RWPE2 (cell line): ENCODE data around the gene IDE.
"Not testable (repeated sequence)": the region's sequence is repeated elsewhere in the genome, so short reads cannot be mapped to it uniquely, and the experiment has no call there.

Experiments
- ATAC-seq: fragments of 200-7000 bp; cut with Tn5 transposase; 3 replicates; pipeline ENCODE4 v1.9.1; 2021; ENCODE audit warnings: low read depth
- DNase-seq: peaks from one replicate; pipeline ENCODE4 v3.0.0-alpha.2; 2020; ENCODE audit warnings: low spot score
- H3K27ac ChIP-seq: fragments of 450-650 bp; 2 replicates; pipeline ENCODE4 v1.5.1; 2017; ENCODE audit warnings: mild to moderate bottlenecking; ENCODE audit not compliant: poor library complexity, severe bottlenecking
- H3K27me3 ChIP-seq: fragments of 250-450 bp; sonication (Bioruptor Pico); 2 replicates; pipeline ENCODE4 v1.5.1; 2021; ENCODE audit warnings: mild to moderate bottlenecking, moderate library complexity; ENCODE audit not compliant: insufficient read depth, poor library complexity, severe bottlenecking
- H3K36me3 ChIP-seq: fragments of 250-450 bp; sonication (Bioruptor Pico); 2 replicates; pipeline ENCODE4 v1.5.1; 2020; ENCODE audit warnings: low read depth, mild to moderate bottlenecking, moderate library complexity
- H3K4me1 ChIP-seq: fragments of 250-450 bp; sonication (Bioruptor Pico); 2 replicates; pipeline ENCODE4 v1.5.1; 2021; ENCODE audit warnings: mild to moderate bottlenecking, moderate library complexity; ENCODE audit not compliant: insufficient read depth, poor library complexity, severe bottlenecking
- H3K4me3 ChIP-seq: fragments of 250-450 bp; sonication (Bioruptor Pico); 2 replicates; pipeline ENCODE4 v1.5.1; 2021; ENCODE audit warnings: mild to moderate bottlenecking, moderate library complexity; ENCODE audit not compliant: severe bottlenecking
- H3K9me3 ChIP-seq: fragments of 250-450 bp; sonication (Bioruptor Pico); 2 replicates; pipeline ENCODE4 v1.5.1; 2021; ENCODE audit warnings: mild to moderate bottlenecking, moderate library complexity; ENCODE audit not compliant: severe bottlenecking
- CTCF ChIP-seq: fragments of 450-650 bp; IDR thresholded peaks from one replicate; pipeline ENCODE4 v1.5.1; 2017; ENCODE audit warnings: mild to moderate bottlenecking, moderate library complexity; ENCODE audit not compliant: poor library complexity, severe bottlenecking

IDE gene

GRCh38 chr10:92572362-92573090, 1.4 kb downstream of the IDE start:
- DNase-seq (no peak), ATAC-seq (no peak)
- Histone ChIP-seq H3K4me1 (peaks cover 30% of the 10 kb centered on the region), H3K4me3 (peak overlapping the region; percentile 79), H3K27me3 (no peaks in the 10 kb centered on the region), H3K27ac (peak overlapping the region; percentile 80), H3K9me3 (no peaks in the 10 kb centered on the region), H3K36me3 (peaks cover 3% of the 10 kb centered on the region)
- no peak for TF ChIP-seq CTCF

- ATAC-seq (no peak), DNase-seq (no peak)
- Histone ChIP-seq H3K4me3 (no peak overlapping the region), H3K36me3 (peaks cover 3% of the 10 kb centered on the region), H3K27ac (no peak overlapping the region), H3K4me1 (peaks cover 30% of the 10 kb centered on the region), H3K27me3 (no peaks in the 10 kb centered on the region), H3K9me3 (no peaks in the 10 kb centered on the region)
- TF ChIP-seq CTCF: no peak
Measured at GRCh38 chr10:92571649-92572048, 2.2 kb downstream of the IDE start.

GRCh38 chr10:92569663-92570062, 4.2 kb downstream of the IDE start:
- not testable (repeated sequence) for ATAC-seq, H3K27ac ChIP-seq, H3K36me3 ChIP-seq, H3K4me3 ChIP-seq, DNase-seq, H3K9me3 ChIP-seq, H3K27me3 ChIP-seq
- peaks cover 19% of the 10 kb centered on the region for H3K4me1 ChIP-seq

- no peak for TF ChIP-seq CTCF
- ATAC-seq (no peak), DNase-seq (no peak)
- Histone ChIP-seq H3K4me3 (no peak overlapping the region), H3K27ac (no peak overlapping the region), H3K4me1 (peaks cover 19% of the 10 kb centered on the region), H3K9me3 (no peaks in the 10 kb centered on the region), H3K27me3 (no peaks in the 10 kb centered on the region), H3K36me3 (peaks cover 9% of the 10 kb centered on the region)
Measured at GRCh38 chr10:92569071-92569470, 4.8 kb downstream of the IDE start.

GRCh38 chr10:92567952-92568600, 5.8 kb downstream of the IDE start:
- Histone ChIP-seq H3K4me1 (peaks cover 19% of the 10 kb centered on the region), H3K36me3 (peaks cover 10% of the 10 kb centered on the region), H3K9me3 (no peaks in the 10 kb centered on the region), H3K4me3 (no peak overlapping the region), H3K27me3 (no peaks in the 10 kb centered on the region), H3K27ac (no peak overlapping the region)
- ATAC-seq (peak; percentile 90), DNase-seq (no peak)
- no peak for TF ChIP-seq CTCF
